Measurements from ENCODE around the gene PDE6B. TPM values are rescaled to one million over a fixed set of nuclear protein-coding genes. Genes with fewer than 3 reads are reported as not detected.

PDE6B gene
- total RNA-seq, 4 donors from 2014 or later, result 0.98 to 1.3 TPM; not detected in 2

GRCh38 chr4:608236-608635 lies 17.1 kb upstream of the PDE6B start:
- no peaks in the 10 kb centered on the region for H3K27me3 ChIP-seq
- no peaks in the 10 kb centered on the region for H3K4me1 ChIP-seq
- peaks cover 0 to 6% (median 0%) of the 10 kb centered on the region in 4 donors for H3K9me3 ChIP-seq
- no peak overlapping the region for H3K4me3 ChIP-seq
- no peak for DNase-seq (ENCODE audit: low spot score in 2 of 2)
- no peaks in the 10 kb centered on the region for H3K36me3 ChIP-seq
- TF ChIP-seq EP300 (IDR thresholded peaks at IDR 0.05) (no peak), CTCF (IDR thresholded peaks at IDR 0.05) (no peak), POLR2A (IDR thresholded peaks at IDR 0.05) (no peak)
- no peak overlapping the region for H3K27ac ChIP-seq
- 20 to 41% methylated on average over 7 of the region's 7 CpGs for WGBS, 2 donors

GRCh38 chr4:609400-610050 lies 15.8 kb upstream of the PDE6B start:
- Histone ChIP-seq H3K27ac (no peak overlapping the region), H3K4me1 (no peaks in the 10 kb centered on the region), H3K36me3 (no peaks in the 10 kb centered on the region), H3K4me3 (no peak overlapping the region), H3K27me3 (no peaks in the 10 kb centered on the region), H3K9me3 (peaks cover 0 to 6% (median 0%) of the 10 kb centered on the region in 4 donors)
- TF ChIP-seq EP300 (IDR thresholded peaks at IDR 0.05), result no peak
- no peak for TF ChIP-seq POLR2A (IDR thresholded peaks at IDR 0.05)
- no peak for TF ChIP-seq CTCF (IDR thresholded peaks at IDR 0.05)
- DNase-seq (ENCODE audit: low spot score in 2 of 2), result no peak
- WGBS, 2 donors, result 73 to 80% methylated on average over 8 of the region's 8 CpGs

- DNase-seq (ENCODE audit: low spot score in 2 of 2), result no peak
- no peak for TF ChIP-seq EP300 (IDR thresholded peaks at IDR 0.05)
- TF ChIP-seq POLR2A (IDR thresholded peaks at IDR 0.05), result no peak
- TF ChIP-seq CTCF (IDR thresholded peaks at IDR 0.05), result no peak
- Histone ChIP-seq H3K36me3 (no peaks in the 10 kb centered on the region), H3K27me3 (no peaks in the 10 kb centered on the region), H3K4me3 (no peak overlapping the region), H3K9me3 (peaks cover 0 to 6% (median 0%) of the 10 kb centered on the region in 4 donors), H3K4me1 (no peaks in the 10 kb centered on the region), H3K27ac (no peak overlapping the region)
- 57 to 61% methylated on average over 7 to 10 of the region's 10 CpGs for WGBS, 2 donors
These were observed 14.7 kb upstream of the PDE6B start for GRCh38 chr4:610411-611261.

GRCh38 chr4:612052-612748 lies 13.2 kb upstream of the PDE6B start:
- TF ChIP-seq EP300 (IDR thresholded peaks at IDR 0.05), result no peak
- TF ChIP-seq POLR2A (IDR thresholded peaks at IDR 0.05), result no peak
- TF ChIP-seq CTCF (IDR thresholded peaks at IDR 0.05), result no peak
- WGBS, 2 donors, result 79% methylated on average over 17 to 22 of the region's 22 CpGs
- Histone ChIP-seq H3K27me3 (no peaks in the 10 kb centered on the region), H3K27ac (no peak overlapping the region), H3K36me3 (no peaks in the 10 kb centered on the region), H3K9me3 (peaks cover 0 to 6% (median 0%) of the 10 kb centered on the region in 4 donors), H3K4me3 (no peak overlapping the region), H3K4me1 (no peaks in the 10 kb centered on the region)
- DNase-seq (ENCODE audit: low spot score in 2 of 2), result peak in 1 of 2 donors; percentile 4
